IPS-NIHi7 (cell line): ENCODE measurements around the gene GPR108.
"Not testable (repeated sequence)": the region's sequence is repeated elsewhere in the genome, so short reads cannot be mapped to it uniquely, and the experiment has no call there.

ENCODE experiments used
- DNase-seq: peaks from one replicate; pipeline ENCODE4 v3.0.0; 2012; ENCODE audit warnings: mixed read lengths; ENCODE audit errors: extremely low spot score

GPR108 gene

DNA sequence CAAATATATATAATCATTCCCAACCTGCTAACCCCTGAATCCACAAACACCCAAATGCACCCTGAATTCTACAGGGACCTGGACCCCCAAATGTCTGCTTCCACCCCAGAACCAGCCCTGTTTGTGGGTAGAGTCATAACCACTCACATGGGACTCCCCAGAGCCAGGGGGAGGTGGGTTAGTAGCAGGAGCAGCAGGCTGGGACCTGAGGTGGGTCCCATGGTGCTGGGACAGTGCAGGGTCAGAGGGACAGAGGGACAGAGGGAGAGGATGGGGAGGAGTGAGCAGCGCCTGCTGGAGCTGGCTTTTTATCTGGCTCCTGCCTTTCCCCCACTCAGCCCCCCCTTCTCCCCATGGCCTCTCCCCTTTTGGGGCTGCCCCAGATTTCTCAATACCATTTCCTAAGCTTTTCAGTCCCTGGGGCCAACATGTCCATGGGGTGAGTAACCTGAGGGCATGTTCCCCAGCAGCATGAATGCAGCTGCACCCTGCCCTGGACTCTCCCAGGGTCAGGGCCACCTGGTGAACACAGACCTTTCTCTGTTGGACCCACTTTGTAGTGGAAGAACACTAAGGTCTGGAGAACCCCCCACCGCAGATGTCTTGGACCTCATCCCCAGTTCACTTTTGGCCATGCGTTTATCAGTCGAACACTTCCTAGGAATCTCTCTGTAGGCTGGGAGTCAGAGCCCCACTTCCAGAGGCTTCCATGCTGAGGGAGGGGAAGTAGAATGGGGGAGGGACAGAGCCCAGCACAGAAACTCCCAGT lies 16.8 kb downstream of the GPR108 start, which contains the start of gene C3:
Gene C3, minus strand, starts transcription at position 282 of the 769 bp plus-strand sequence. Its CDS starts 61 bp downstream, at position 221.
- DNase-seq = no peak

DNA sequence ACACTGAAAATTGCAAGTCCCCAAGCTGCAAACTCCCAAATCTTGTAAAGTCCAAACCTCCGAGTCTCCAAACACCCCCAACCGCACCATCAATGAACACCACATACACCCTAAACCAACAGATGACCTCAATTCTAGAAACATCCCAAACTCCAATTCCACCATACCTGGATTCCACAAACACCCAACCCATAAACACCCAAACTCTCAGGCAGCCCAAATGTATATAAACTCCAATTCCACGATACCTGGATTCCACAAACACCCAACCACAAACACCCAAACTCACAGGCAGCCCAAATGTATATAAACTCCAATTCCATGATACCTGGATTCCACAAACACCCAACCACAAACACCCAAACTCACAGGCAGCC lies 17.4 kb downstream of the GPR108 start:
- DNase-seq = no peak

DNA sequence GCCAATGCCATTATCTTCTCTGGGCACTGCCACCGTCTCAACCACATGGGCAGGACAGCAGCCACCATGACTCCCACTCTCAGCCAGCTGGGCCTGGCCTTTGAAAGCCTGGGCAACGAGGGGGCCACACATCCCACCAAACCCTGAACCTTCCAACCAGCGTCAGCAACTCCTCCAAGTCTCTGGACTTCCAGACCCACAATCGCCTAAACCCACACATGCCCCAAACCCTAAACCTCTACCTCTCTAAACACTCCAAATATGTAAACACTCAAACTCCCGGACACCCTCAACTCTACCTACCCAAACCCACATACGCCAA lies 17.9 kb downstream of the GPR108 start:
- no peak for DNase-seq

DNA sequence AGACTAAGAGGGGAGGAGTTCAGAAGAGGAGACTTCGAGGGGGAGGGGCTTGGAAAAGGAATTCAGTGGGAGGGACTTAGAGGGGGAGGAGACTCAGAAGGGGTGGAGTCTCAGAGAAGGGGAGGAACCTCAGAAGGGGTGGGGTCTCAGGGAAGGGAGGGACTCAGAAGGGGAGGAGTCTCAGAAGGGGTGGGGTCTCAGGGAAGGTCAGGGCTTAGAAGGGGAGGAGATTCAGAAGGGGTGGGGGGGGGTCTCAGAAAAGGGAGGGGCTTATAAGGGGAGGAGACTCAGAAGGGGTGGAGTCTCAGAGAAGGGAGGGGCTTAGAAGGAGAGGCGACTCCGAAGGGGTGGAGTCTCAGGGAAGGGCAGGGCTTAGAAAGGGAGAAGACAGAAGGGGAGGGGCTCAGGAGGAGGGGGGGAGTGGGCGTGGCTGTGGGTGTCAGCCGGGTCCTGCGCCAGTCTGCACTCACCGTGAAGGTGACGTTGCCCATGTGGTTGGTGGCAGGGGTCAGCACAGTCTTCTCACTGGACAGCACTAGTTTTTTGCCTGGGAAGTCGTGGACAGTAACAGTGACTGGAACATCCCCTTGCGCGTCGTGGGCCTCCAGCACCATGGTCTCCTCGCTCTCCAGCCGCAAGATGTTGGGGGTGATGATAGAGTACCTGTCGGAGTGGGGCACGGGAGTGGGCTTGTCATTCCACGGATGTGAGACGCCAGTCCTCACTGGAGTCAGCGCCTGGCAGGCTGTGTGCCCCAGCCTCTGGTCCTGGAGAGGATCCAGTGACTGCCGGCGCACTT lies 18.4 kb downstream of the GPR108 start:
- DNase-seq = peak; percentile 81

DNA sequence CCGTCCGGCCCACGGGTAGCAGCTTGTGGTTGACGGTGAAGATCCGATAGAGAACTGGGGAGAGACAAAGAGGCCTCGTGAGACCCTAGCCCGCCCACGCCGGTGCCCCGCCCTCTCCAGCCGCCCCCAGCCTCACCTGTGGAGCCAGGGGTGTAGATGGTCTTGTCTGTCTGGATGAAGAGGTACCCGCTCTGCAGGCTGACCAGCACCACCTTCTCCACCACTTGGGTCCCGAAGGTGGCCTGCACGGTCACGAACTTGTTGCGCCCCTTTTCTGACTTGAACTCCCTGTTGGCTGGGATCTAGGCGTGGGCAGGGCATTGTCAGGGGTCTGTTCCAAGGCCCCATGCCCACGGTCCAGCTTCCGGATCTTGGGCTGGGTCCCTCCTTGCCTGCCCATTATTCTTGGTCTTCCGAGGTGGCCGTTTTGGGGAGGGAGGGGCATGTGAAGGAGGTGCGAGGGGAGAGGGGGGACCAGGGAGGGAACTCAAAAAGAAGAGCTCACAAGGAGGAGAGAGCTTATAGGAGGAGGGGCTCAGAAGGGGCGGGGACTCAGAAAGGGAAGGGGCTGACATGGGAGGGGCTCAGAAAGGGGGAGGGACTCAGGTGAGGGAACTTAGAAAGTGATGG lies 19.2 kb downstream of the GPR108 start:
- peak; percentile 73 for DNase-seq

DNA sequence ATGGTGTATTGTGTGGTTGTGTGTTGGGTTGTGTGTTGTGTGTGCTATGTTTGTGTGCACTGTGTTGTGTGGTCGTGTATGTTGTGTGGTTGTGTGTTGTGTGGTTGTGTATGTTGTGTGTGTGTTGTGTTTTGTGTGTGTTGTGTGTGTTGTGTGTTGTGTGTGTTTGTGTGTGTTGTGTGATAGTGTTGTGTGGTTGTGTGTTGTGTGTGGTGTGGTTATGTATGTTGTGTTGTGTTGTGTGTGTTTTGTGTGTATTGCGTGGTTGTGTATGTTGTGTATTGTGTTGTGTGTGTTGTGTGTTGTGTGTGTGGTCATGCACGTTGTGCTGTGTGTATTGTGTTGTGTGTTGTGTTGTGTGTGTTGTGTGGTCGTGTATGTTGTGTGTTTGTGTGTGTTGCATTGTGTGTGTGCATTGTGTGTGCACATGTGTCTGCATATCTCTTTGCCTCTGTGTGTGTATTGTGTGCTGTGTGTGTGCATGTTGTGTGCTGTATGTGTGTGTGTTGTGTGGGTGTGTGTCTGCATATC lies 19.9 kb downstream of the GPR108 start:
- no peak for DNase-seq

DNA sequence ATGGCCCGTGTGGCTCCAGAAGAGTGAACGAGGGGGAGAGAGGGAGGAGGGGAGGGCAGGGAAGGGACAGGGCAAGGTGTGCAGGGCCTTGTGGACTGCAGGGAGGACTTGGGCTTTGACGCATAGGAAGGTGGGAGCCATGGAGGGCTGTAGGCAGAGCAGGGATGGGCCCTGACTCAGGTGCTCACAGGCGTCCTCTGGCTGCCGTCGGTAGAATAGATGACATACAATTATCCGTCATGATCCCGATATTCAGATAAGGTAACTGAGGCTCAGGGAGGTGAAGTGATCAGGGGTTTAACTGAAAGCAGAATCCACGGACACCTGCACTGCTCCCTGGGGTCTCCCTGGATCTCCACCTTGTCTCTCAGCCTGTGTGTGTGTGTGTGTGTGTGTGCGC lies 20.3 kb downstream of the GPR108 start:
- no peak for DNase-seq

DNA sequence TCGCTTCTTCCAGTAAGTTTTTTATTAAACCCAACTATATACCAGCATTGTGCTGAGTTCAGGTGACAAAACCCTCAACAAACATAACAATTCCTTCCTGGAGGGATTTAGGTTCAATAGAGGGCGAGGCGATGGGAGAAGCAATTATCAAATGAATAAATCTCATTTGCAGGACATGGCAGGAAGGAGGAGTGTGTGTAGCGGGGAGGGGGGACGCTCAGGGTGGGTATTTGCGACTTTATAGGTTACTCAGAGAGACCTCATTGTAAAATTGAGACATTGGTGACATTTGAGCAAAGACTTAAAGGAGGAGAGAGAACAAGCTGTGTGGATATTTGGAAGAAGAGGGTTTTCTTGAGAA lies 20.8 kb downstream of the GPR108 start:
- DNase-seq = no peak

DNA sequence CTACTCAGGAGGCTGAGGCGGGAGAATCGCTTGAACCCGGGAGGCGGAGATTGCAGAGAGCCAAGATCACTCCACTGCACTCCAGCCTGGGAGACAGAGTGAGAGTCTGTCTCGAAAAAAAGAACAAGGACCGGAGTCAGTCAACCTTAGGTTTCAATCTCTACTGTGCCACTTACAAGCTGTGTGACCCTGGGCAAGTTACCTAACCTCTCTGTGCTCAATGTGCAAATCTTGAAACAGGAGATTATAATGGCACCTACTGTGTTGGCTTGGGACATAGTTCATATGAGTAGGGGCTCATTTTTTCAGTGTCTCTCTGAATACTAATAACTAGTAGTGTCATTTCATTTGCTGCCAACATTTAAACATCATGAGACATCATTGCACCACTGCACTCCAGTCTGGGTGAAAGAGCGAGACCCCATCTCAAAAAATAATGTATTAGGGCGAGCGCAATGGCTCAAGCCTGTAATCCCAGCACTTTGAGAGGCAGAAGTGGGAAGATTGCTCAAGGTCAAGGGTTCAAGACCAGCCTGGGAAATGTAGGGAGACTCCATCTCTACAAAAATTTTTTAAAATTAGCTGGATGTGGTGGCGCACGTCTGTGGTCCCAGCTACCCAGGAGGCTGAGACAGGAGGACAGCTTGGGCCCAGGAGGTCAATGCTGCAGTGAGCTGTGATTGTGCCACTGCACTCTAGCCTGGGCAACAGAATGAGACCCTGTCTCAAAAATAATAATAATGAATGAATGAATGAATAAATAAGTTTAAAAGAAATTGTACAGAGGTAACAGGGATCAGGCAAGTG lies 22.4 kb downstream of the GPR108 start:
- no peak for DNase-seq

DNA sequence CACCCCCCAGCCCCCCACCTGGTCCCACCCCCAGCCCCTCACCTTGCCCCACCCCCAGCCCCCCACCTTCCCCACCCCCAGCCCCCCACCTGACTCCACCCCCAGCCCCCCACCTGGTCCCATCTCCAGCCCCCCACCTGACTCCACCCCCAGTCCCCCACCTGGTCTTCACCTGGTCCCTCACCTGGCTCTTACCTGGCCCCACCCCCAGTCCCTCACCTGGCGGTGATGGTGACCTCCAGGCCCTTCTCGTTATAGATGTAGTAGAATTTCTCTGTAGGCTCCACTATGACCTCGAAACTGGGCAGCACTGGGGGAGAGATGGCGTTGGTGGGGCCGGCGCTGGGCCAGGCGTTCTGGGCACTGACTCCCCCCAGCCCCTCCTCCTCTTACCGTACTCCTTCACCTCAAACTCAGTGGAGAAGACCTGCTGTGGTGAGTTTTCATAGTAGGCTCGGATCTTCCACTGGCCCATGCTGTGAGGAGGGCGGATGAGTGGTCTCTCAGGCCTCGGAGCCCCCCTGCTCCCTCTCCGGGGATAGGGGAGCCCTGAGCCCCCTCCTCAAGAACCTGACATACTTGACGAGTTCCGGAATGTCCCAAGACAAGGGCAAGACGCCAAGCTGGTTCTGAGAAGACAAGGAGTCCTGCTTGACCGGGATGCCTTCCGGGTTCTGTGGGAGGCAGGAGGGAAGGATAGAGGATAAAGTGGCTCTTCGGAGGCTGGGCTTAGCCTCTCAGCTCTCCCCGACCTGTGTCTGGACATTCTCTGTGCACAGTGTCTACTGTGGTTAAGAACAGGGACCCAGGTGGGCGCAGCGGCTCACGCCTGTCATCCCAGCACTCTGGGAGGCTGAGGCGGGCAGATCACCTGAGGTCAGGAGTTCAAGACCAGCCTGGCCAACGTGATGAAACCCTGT lies 23.3 kb downstream of the GPR108 start:
- no peak for DNase-seq

DNA sequence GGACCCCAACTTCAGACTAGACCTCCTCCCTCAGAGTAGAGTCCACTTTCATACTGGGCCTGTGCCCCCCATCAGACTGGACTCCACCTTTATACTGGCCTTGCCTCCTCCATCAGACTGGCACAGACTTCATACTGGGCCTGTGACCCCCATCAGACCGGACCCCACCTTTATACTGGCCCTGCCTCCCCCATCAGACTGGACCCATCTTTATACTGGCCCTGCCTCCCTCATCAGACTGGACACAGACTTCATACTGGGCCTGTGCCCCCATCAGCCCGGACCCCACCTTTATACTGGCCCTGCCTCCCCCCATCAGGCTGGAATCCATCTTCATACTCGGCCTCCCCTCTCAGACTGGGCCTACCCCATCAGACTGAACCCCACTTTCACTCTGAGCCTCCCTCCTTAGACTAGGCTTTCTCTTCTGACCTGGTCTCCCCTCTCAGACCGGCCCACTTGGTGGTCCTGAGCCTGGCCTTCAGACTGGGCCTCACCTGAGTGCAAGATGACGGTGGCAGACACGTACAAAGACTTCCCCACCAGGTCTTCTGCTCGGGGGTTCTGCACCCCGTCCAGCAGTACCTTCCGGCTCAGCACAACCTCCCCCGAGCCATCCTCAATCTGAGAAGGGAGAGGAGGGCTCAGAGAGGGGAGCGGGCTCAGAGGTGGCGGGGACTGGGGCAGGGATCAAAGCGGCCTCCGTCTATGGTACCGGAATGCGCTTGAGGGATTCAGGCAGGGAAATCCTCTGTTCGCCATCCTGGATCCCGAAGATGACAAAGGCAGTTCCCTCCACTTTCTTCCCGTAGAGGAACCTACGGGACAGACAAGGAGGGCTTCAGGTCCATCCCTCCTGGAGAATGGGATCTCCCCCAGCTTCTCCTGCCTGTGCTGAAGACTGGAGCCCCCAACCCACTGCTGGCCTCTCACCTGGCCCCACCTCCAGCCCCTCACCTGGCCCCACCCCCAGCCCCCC lies 24.4 kb downstream of the GPR108 start:
- no peak for DNase-seq

DNA sequence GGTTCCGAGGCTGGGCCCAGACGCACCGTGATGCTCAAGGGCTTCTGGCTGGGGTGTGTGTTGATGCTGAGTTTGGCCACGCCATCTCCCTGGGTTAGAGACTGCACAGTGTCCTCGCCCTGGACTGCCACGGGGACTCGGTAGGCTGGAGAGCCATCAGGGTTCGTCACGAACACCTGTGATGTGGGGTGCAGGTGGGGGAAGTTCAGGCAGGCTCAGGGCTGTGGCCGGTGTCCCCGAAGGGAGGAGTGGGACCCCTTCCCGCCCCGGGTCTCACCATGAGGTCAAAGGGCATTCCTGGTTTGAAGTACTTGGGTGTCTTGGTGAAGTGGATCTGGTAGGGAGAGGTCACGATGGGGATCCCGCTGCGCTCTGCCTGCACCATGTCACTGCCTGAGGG lies 25.1 kb downstream of the GPR108 start:
- no peak for DNase-seq

DNA sequence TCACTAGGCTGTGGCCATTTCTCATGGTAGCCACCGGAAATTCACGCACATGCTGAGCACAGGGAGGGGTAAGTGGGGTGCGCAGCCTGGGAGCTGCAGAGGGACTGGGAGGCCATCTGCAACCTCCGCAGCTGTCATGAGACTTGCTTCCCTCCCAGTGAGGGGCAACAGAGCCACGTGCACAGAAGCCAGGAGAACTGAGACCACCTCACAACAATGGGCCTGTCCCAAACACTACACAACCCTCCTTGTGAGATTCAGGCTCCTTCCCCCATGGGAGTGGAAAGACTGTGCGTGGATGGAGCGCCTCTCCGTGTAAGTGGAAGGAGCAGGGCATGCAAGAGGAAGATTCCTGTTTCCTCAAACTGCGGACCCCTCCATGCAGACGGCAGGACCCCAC lies 25.8 kb downstream of the GPR108 start:
- DNase-seq = no peak

DNA sequence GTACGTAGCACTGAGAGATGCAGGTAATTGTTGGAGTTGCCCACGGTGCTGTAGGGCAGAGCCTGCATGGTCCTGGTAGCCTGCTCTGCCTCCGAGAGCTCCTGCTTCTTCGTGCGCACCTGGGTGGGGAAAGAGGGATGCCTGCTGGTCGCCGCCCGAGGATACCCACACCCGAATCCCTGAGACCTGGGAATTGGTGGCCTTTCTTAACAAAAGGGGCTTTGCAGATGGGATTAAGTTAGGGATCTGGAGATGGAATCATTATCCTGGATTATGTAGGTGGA lies 26.4 kb downstream of the GPR108 start:
- no peak for DNase-seq

DNA sequence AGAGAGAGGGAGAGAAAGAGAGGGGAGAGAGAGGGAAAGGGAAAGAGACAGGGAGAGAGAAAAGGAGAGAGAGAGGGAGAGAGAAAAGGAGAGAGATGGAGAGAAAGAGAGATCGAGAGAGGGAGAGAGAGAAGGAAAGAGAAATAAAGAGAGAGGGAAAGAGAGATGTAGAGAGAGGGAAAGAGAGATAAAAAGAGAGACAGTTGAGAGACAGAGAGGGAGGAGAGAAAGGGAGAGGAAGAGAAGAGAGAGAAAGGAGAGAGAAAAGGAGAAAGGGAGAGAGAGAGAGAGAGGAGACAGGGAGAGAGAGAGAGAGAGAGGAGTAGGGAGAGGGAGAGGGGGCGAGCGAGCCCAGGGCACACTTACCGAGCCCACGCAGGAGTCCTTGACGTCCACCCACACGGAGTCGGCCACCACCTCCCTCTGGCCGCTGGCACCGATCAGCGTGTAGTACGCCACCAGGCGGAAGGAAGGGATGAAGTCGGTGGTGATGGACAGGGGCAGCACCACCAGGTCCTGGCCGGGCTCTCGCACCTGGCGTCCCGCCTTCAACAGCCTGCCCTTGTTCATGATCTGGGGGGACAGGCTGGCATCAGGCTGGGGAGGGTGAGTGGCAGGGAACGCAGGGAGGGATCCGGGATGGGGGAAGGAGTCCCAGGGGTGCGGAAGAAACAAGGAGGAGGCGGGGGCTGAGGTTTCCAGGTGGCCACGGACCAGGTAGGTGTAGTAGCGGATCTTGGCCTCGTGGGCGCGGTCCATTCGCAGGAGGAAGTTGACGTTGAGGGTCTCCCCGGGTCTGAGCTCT lies 26.9 kb downstream of the GPR108 start:
- DNase-seq = peak; percentile 71

DNA sequence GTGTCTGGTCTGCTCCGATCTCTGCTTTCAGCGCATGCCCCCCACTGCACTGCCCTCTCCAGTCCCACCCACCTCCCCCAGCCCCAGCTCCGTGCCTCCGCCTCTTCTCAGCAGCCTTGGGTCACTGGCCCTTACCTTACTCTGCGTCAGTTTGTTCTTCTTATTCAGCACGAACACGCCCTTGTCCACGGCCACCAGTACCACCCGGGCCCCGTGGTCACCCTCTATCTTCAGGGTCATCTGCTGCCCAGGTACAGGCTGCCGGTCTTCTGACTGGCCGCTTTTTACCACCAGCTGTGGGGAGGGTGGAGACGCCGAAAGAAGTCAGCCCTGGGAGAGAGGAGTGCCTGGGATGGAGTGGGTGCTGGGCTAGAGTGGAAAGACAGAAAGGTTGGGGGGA lies 27.8 kb downstream of the GPR108 start:
- DNase-seq = no peak

DNA sequence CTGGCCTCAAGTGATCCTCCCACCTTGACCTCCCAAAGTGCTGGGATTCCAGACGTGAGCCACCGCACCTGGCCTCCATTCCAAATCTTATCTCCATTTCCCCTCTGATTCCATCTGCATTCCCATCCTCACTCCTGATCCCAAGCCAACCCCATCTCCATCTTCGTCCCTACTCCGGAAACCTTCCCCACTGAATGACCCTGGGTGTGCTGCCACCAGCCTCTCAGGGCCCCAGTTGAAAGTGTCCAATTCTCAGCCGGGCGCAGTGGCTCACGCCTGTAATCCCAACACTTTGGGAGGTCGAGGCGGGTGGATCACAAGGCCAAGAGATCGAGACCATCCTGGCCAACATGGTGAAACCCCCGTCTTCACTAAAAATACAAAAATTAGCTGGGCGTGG lies 28.5 kb downstream of the GPR108 start:
- DNase-seq = not testable (repeated sequence)

DNA sequence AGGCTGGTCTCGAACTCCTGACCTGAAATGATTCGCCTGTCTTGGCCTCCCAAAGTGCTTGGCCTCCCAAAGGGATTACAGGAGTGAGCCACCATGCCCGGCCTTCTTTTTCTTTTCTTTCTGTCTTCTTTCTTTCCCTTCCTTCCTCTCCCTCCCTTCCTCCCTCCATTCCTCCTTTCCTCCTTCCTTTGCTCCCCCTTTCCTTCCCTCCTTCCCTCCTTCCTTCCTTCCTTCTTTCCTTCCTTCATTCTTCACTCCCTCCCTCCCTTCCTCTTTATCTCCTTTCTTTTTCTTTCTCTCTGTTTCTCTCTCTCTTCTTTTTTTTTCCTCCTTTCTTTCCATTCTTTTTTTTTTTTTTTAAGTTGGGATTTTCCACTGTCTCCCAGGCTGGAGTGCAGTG lies 29.0 kb downstream of the GPR108 start:
- DNase-seq = no peak

DNA sequence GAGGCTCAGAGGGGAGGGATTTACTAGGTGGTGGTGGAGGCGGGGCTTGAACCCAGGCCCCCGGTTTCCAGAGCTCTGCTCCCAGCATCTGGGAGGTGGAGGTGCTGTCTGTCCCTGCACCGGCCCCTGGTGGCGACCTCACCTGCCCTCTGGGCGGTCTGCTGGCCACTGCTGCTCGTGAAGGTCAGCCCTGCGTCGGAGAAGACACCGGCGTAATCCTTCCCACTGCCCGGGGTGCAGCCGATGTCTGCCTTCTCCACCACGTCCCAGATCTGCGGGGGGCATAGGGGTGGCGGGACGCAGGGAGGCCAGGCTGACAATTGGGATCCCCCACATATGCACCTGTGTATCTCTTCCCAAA lies 29.7 kb downstream of the GPR108 start:
- DNase-seq = no peak
